HepG2 (cell line): ENCODE data around the gene TMPRSS7. TPM values are rescaled to one million over a fixed set of nuclear protein-coding genes. Genes with fewer than 3 reads are reported as not detected.
"Not testable (repeated sequence)": the region's sequence is repeated elsewhere in the genome, so short reads cannot be mapped to it uniquely, and the experiment has no call there.

Source experiments
- ATAC-seq: fragments of 200-7000 bp; cut with Tn5 transposase; 3 replicates; pipeline ENCODE4 v1.9.1; 2020; ENCODE audit warnings: mild to moderate bottlenecking, moderate library complexity
- BruUV-seq: library from RNA; stranded (reverse); fragments of 400-500 nt; replicated peaks from 2 replicates; lab custom pipeline; 2021; lab: Mats Ljungman, UMichigan
- CTCF ChIA-PET: fragments of 300-600 bp; formaldehyde crosslinking; extraction: SDS; loops from one replicate; lab custom pipeline; 2021; ENCODE audit warnings: low total read pairs, inconsistent platforms, low intra/inter-chr PET ratio; lab: Yijun Ruan, JAX
- POLR2A ChIA-PET: fragments of 350-600 bp; sonication (Branson Sonifier 250); formaldehyde crosslinking; loops from one replicate; lab custom pipeline; 2020; ENCODE audit warnings: antibody characterized with exemption, inconsistent platforms; lab: Yijun Ruan, JAX
- DNase-seq: peaks from one replicate; pipeline ENCODE4 v3.0.0-alpha.2; 2015; ENCODE audit warnings: low spot score
- FAIRE-seq: peaks from 3 replicates; lab custom pipeline; 2011; peaks lifted over from hg19 to GRCh38; lab: Jason Lieb, UNC
- H2AFZ ChIP-seq: one replicate; pipeline ENCODE4 v1.6.1; 2011; ENCODE audit warnings: low read length, inconsistent platforms
- H3K27ac ChIP-seq: fragments of 300-600 bp; 3 replicates; pipeline ENCODE4 v1.8.0; 2011; ENCODE audit warnings: mixed run types, mild to moderate bottlenecking, mixed read lengths, low read length, inconsistent platforms; ENCODE audit not compliant: insufficient read depth; ENCODE audit errors: extremely low read length
- H3K27me3 ChIP-seq, 2 experiments: fragments of 200-600 bp in 1 of 2; 2 replicates in 1 of 2; 3 replicates in 1 of 2; pipeline versions ENCODE4 v1.6.0 to v1.8.0; 2011; ENCODE audit warnings: low read length in 2 of 2, mild to moderate bottlenecking in 2 of 2, moderate library complexity in 2 of 2, inconsistent platforms in 1 of 2; ENCODE audit not compliant: insufficient read depth in 2 of 2, control insufficient read depth in 1 of 2
- H3K36me3 ChIP-seq, 2 experiments: fragments of 200-600 bp in 1 of 2; replicated peaks in 1 of 2; 2 replicates in 1 of 2; 3 replicates in 1 of 2; pipeline versions ENCODE4 v1.5.1 to v1.8.0; 2011; ENCODE audit warnings: low read length in 2 of 2, inconsistent platforms in 1 of 2; ENCODE audit not compliant: insufficient read depth in 2 of 2, control insufficient read depth in 1 of 2
- H3K4me1 ChIP-seq: 2 replicates; pipeline ENCODE4 v1.5.1; 2012; ENCODE audit warnings: low read length, inconsistent platforms; ENCODE audit not compliant: insufficient read depth
- H3K4me2 ChIP-seq: 2 replicates; pipeline ENCODE4 v1.6.0; 2011; ENCODE audit warnings: low read depth, low read length, inconsistent platforms
- H3K4me3 ChIP-seq, 3 experiments: fragments of 200-600 bp in 1 of 3; sonication (generic), shearing (Covaris generic) in 1 of 3; replicated peaks in 1 of 3; 2 replicates each; pipeline ENCODE4 v1.5.1; 2011 to 2016; ENCODE audit warnings: low read length in 3 of 3, inconsistent platforms in 2 of 3, low read depth in 2 of 3, mild to moderate bottlenecking in 2 of 3, control low read depth in 1 of 3, mixed read lengths in 1 of 3; ENCODE audit not compliant: insufficient read depth in 1 of 3
- H3K79me2 ChIP-seq: one replicate; pipeline ENCODE4 v1.6.1; 2011; ENCODE audit warnings: low read length, inconsistent platforms; ENCODE audit not compliant: insufficient read depth
- H3K9ac ChIP-seq: 2 replicates; pipeline ENCODE4 v1.6.0; 2011; ENCODE audit warnings: mild to moderate bottlenecking, low read depth, low read length, inconsistent platforms; ENCODE audit not compliant: insufficient read depth
- H3K9me3 ChIP-seq: 2 replicates; pipeline ENCODE4 v1.5.1; 2012; ENCODE audit warnings: mild to moderate bottlenecking, low read length
- H4K20me1 ChIP-seq: 2 replicates; pipeline ENCODE4 v1.6.0; 2011; ENCODE audit warnings: inconsistent platforms, mild to moderate bottlenecking, low read length, moderate library complexity; ENCODE audit not compliant: insufficient read depth
- FOXA1 ChIP-seq, 2 experiments: fragments of 450-650 bp in 1 of 2; sonication (generic) in 1 of 2; formaldehyde crosslinking in 1 of 2; IDR thresholded peaks; 2 replicates each; pipeline versions ENCODE4 v1.4.0 to v1.6.1; 2016 to 2020; ENCODE audit warnings: missing genetic modification reagents in 1 of 2
- GTF2F1 ChIP-seq: fragments of 150-350 bp; IDR thresholded peaks from 2 replicates; pipeline ENCODE4 v1.6.1; 2014; ENCODE audit warnings: low read length
- HOXA3 ChIP-seq: sonication (generic); formaldehyde crosslinking; IDR thresholded peaks from 2 replicates; pipeline ENCODE4 v1.5.0; 2020; ENCODE audit warnings: missing genetic modification reagents
- POGZ ChIP-seq: sonication (generic); formaldehyde crosslinking; IDR thresholded peaks from 2 replicates; pipeline ENCODE4 v1.4.0; 2020; ENCODE audit warnings: mild to moderate bottlenecking, missing genetic modification reagents
- SMAD9 ChIP-seq: sonication (generic); formaldehyde crosslinking; IDR thresholded peaks from 2 replicates; pipeline ENCODE4 v1.5.1; 2020; ENCODE audit warnings: mild to moderate bottlenecking, missing genetic modification reagents
- TAF1 ChIP-seq: sonication (generic); formaldehyde crosslinking; IDR thresholded peaks from 2 replicates; pipeline ENCODE4 v1.4.0; 2020; ENCODE audit warnings: missing genetic modification reagents
- YY1 ChIP-seq: IDR thresholded peaks from 2 replicates; pipeline ENCODE4 v1.6.1; 2011; ENCODE audit warnings: low read length, low read depth, moderate library complexity, mild to moderate bottlenecking; ENCODE audit not compliant: insufficient read depth, insufficient replicate concordance
- ZNF614 ChIP-seq: IDR thresholded peaks from 2 replicates; pipeline ENCODE4 v1.6.1; 2018; ENCODE audit warnings: missing biosample characterization, missing genetic modification reagents, inconsistent platforms, borderline replicate concordance
- ZNF644 ChIP-seq: IDR thresholded peaks from 2 replicates; pipeline ENCODE4 v1.6.1; 2016; ENCODE audit warnings: low read depth
- ZNF737 ChIP-seq: sonication (generic); formaldehyde crosslinking; IDR thresholded peaks from 2 replicates; pipeline ENCODE4 v1.5.0; 2020; ENCODE audit warnings: missing genetic modification reagents, mild to moderate bottlenecking, borderline replicate concordance
- ZNF775 ChIP-seq: sonication (generic); formaldehyde crosslinking; IDR thresholded peaks from 2 replicates; pipeline ENCODE4 v1.4.0; 2020; ENCODE audit warnings: missing genetic modification reagents, mild to moderate bottlenecking, moderate library complexity, borderline replicate concordance
- ZSCAN31 ChIP-seq: sonication (generic); formaldehyde crosslinking; IDR thresholded peaks from 2 replicates; pipeline ENCODE4 v1.5.0; 2020; ENCODE audit warnings: low read depth, mild to moderate bottlenecking, missing genetic modification reagents
- WGBS: methylation state at CpG from one replicate; pipeline ENCODE4 v1.1.6; 2017; ENCODE audit warnings: low lambda C conversion rate; 5-methylcytosine and 5-hydroxymethylcytosine counted together
- in situ Hi-C: cut with HindIII; loops from 2 replicates; pipeline ENCODE4 v1.10.0; 2017; ENCODE audit warnings: low pct_unique_long_range_greater_than_20kb; ENCODE audit not compliant: extremely low pct_ligation_motif_present
- intact Hi-C: fragments of 100-400 bp; cut with micrococcal nuclease; formaldehyde crosslinking; loops from one replicate; pipeline ENCODE4 v1.10.0; 2022; ENCODE audit not compliant: unreplicated experiment
- polyA plus RNA-seq, 8 experiments: library from polyadenylated mRNA; depleted of rRNA in 3 of 8; stranded (reverse) in 7 of 8; unstranded in 1 of 8; fragments of >200 nt; fragmentation: Illumina TruSeq in 4 of 8; extraction: Trizol in 4 of 8; gene quantifications; 2 replicates each; pipeline versions ENCODE4 v1.2.1 to v1.2.3, GENCODE V29; 2011 to 2016; ENCODE audit warnings: low read depth in 4 of 8, missing spikeins in 1 of 8, mixed read lengths in 1 of 8; ENCODE audit not compliant: insufficient read depth in 1 of 8
- total RNA-seq, 5 experiments: library from RNA; depleted of rRNA; stranded (reverse); fragments of >200 nt; fragmentation: Illumina TruSeq; extraction: Trizol; gene quantifications; 2 replicates each; pipeline ENCODE4 v1.2.3, GENCODE V29; 2016; ENCODE audit warnings: low read depth in 1 of 5
- TF ChIP-seq, protein P1 (sequence below): IDR thresholded peaks from 2 replicates; pipeline ENCODE4 v1.6.1; 2016; ENCODE audit warnings: low read depth, borderline replicate concordance
- TF ChIP-seq, protein P2 (sequence below): IDR thresholded peaks from 2 replicates; pipeline ENCODE4 v1.4.0; 2020; ENCODE audit warnings: mild to moderate bottlenecking, missing genetic modification reagents

TMPRSS7 gene
- total and polyA plus RNA-seq, 2 of the 13 experiments (the other 11 are each of a cell fraction or from before 2014, with no cell fraction given): not detected

DNA sequence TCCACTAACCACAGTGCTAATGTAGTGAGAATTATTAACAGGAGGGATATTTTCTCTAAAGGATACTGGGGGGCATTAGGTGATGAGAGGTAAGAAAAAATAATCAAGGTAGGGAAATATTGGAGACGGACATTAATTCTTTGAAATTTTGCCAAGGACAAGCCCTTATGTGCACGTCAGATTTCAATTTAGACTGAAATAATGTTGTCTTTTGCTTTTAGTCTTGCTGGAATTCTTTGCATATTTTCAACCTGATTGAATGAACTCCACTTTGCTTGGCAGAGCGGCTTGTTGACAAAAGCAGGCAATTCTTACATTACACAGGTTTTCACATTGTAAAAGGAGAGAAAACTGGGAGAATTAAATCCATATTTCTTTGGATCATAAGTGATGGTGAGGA is 26.6 kb downstream of the TMPRSS7 start:
- Histone ChIP-seq H3K79me2 (no peaks in the 10 kb centered on the region), H3K4me1 (no peaks in the 10 kb centered on the region), H4K20me1 (no peaks in the 10 kb centered on the region), H3K9me3 (no peaks in the 10 kb centered on the region), H3K9ac (no peak overlapping the region), H3K27ac (no peak overlapping the region), H2AFZ (no peak overlapping the region), H3K4me3 (no peak overlapping the region), H3K27me3 (peaks cover 0 to 4% of the 10 kb centered on the region in 2 experiments; a peak in 3 of 5 replicates), H3K36me3 (no peaks in the 10 kb centered on the region), H3K4me2 (no peak overlapping the region)
- CTCF ChIA-PET: no interaction called here
- ATAC-seq: no peak
- DNase-seq: no peak
- FAIRE-seq: no peak
- intact Hi-C loops (no loop called here), in situ Hi-C loops (no loop called here)
- BruUV-seq: no TSS peak
- POLR2A ChIA-PET: no interaction called here
- 2% methylated on average over 3 of the region's 3 CpGs for WGBS
- TF ChIP-seq SMAD9 (no peak), ZSCAN31 (CRISPR knock-in tag) (no peak), GTF2F1 (no peak), TAF1 (CRISPR knock-in tag) (no peak), ZNF614 (CRISPR knock-in tag) (no peak), ZNF775 (CRISPR knock-in tag) (no peak), ZNF737 (CRISPR knock-in tag) (no peak)

DNA sequence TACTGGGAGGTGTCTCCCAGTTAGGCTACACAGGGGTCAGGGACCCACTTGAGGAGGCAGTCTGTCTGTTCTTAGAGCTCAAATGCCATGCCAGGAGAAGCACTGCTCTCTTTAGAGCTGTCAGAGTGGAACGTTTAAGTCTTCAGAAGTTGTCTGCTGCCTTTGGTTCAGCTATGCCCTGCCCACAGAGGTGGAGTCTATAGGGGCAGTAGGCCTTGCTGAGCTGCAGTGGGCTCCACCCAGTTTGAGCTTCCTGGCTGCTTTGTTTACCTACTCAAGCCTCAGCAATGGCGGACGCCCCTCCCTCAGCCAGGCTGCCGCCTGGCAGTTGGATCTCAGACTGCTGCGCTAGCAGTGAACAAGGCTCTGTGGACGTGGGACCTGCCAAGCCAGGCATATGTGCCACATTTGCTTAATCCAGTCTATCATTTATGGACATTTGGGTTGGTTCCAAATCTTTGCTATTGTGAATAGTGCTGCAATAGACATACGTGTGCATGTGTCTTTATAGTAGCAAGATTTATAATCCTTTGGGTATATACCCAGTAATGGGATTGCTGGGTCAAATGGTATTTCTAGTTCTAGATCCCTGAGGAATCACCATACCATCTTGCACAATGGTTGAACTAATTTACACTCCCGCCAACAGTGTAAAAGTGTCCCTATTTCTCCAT is 38.0 kb downstream of the TMPRSS7 start:
- DNase-seq; H3K27me3 ChIP-seq; FAIRE-seq; in situ Hi-C loops; intact Hi-C loops; H3K27ac ChIP-seq; CTCF ChIA-PET; H2AFZ ChIP-seq; H4K20me1 ChIP-seq; H3K9me3 ChIP-seq; H3K79me2 ChIP-seq; H3K9ac ChIP-seq; BruUV-seq; H3K36me3 ChIP-seq; TF ChIP-seq FOXA1 (IDR thresholded peaks at IDR 0.05): not testable (repeated sequence)
- WGBS: 57% methylated on average over 3 of the region's 8 CpGs
- peak; percentile 20; the same call in 1 of the 3 replicates for ATAC-seq
- H3K4me3 ChIP-seq: 0 out of 6 replicates have a peak overlapping the region, but pooled peaks of 1 of the 3 experiments have one; percentile 18
- H3K4me2 ChIP-seq: peak overlapping the region; percentile 32; the same call in 1 of the 2 replicates
- POLR2A ChIA-PET: interaction anchor here (1.1 to 1.5 kb wide), 2 partner anchors 12 to 94 kb away, joined by 3 to 5 read pairs; partner anchors contain the start of gene ABHD10
- peaks cover 18% of the 10 kb centered on the region for H3K4me1 ChIP-seq
- TF ChIP-seq ZNF644: peak; percentile 57; the same call in 1 of the 2 replicates
- TF ChIP-seq, protein P1, sequence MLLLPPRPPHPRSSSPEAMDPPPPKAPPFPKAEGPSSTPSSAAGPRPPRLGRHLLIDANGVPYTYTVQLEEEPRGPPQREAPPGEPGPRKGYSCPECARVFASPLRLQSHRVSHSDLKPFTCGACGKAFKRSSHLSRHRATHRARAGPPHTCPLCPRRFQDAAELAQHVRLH (CRISPR knock-in tag): peak; percentile 48; the same call in 1 of the 2 replicates
- TF ChIP-seq POGZ: 0 out of 2 replicates have a peak, but pooled peaks have one; percentile 22
- TF ChIP-seq YY1: peak; percentile 58
- TF ChIP-seq, protein P2, sequence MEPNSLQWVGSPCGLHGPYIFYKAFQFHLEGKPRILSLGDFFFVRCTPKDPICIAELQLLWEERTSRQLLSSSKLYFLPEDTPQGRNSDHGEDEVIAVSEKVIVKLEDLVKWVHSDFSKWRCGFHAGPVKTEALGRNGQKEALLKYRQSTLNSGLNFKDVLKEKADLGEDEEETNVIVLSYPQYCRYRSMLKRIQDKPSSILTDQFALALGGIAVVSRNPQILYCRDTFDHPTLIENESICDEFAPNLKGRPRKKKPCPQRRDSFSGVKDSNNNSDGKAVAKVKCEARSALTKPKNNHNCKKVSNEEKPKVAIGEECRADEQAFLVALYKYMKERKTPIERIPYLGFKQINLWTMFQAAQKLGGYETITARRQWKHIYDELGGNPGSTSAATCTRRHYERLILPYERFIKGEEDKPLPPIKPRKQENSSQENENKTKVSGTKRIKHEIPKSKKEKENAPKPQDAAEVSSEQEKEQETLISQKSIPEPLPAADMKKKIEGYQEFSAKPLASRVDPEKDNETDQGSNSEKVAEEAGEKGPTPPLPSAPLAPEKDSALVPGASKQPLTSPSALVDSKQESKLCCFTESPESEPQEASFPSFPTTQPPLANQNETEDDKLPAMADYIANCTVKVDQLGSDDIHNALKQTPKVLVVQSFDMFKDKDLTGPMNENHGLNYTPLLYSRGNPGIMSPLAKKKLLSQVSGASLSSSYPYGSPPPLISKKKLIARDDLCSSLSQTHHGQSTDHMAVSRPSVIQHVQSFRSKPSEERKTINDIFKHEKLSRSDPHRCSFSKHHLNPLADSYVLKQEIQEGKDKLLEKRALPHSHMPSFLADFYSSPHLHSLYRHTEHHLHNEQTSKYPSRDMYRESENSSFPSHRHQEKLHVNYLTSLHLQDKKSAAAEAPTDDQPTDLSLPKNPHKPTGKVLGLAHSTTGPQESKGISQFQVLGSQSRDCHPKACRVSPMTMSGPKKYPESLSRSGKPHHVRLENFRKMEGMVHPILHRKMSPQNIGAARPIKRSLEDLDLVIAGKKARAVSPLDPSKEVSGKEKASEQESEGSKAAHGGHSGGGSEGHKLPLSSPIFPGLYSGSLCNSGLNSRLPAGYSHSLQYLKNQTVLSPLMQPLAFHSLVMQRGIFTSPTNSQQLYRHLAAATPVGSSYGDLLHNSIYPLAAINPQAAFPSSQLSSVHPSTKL: peak; percentile 40; the same call in 1 of the 2 replicates
- peak; percentile 38; the same call in 1 of the 2 replicates for TF ChIP-seq HOXA3 (CRISPR knock-in tag)
- TF ChIP-seq FOXA1 (CRISPR knock-in tag; IDR thresholded peaks at IDR 0.05): peak; percentile 73
